ENCODE data around the gene RIPOR1. TPM values are rescaled to one million over a fixed set of nuclear protein-coding genes. Genes with fewer than 3 reads are reported as not detected.

Gene RIPOR1
- total RNA-seq, 1 donor from 2014 or later = 116 TPM

DNA sequence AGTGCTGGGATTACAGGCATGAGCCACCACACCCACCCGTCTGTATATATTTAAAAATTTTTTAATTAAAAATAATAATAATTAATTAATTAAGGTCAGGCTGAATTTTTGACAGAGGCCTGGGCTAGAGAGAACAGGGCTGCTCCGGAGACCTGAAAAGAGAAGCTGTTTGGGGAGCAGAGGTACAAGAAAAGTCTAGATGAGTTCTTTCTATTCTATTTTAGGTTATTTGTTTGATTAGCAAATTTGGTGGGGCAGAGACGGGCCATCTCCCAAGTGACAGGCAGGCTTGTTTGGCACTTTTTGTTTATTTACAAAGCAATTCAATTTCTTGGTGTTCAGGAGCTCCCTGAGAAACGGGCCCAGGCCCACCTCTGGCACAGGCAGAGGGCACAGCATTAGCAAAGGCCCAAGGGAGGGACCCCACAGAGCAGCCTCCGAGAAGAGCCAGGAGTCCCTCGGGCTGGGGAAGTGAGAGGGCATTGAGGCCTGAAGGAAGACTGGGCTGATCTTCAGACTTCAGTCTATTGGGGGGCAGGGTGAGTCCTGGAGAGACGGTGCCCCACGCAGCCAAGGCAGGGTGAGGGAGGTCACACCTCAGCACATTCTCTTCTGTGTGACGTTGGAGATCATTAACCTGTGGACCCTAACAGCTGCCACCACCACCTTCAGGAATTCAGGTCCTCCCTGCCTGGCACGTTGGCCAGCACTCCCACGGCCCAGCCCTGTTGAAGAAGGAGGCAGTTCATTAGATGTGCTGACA is 10.8 kb upstream of the RIPOR1 start:
- Histone ChIP-seq H3K9ac (ENCODE audit: low read length) (no peak overlapping the region), H3K27ac (ENCODE audit: low read depth, low read length) (no peak overlapping the region), H3K79me2 (ENCODE audit: insufficient read depth, low read length) (no peaks in the 10 kb centered on the region), H3K9me3 (ENCODE audit: insufficient read depth, low read depth, low read length) (no peaks in the 10 kb centered on the region), H3K27me3 (ENCODE audit: insufficient read depth, low read length) (no peaks in the 10 kb centered on the region), H3K4me3 (ENCODE audit: insufficient read depth, low read depth, low read length) (no peak overlapping the region), H3K4me2 (ENCODE audit: low read length) (no peak overlapping the region), H3K36me3 (ENCODE audit: insufficient read depth, low read length) (no peaks in the 10 kb centered on the region), H2AFZ (ENCODE audit: low read depth, low read length) (no peak overlapping the region), H4K20me1 (ENCODE audit: insufficient read depth, low read length) (no peaks in the 10 kb centered on the region), H3K4me1 (ENCODE audit: insufficient read depth, low read length) (peaks cover 15% of the 10 kb centered on the region)
- Mint-ChIP-seq H3K27ac (ENCODE audit: unreplicated experiment) (peak overlapping the region; percentile 47), H3K4me1 (ENCODE audit: low read depth, unreplicated experiment) (peaks cover 13% of the 10 kb centered on the region), H3K27me3 (ENCODE audit: low read depth, unreplicated experiment) (peaks cover 12% of the 10 kb centered on the region), H3K36me3 (ENCODE audit: low read depth, unreplicated experiment) (no peaks in the 10 kb centered on the region), H3K9me3 (ENCODE audit: unreplicated experiment) (no peaks in the 10 kb centered on the region), H3K4me3 (ENCODE audit: unreplicated experiment) (no peak overlapping the region)
- no peak for FAIRE-seq
- no peak for DNase-seq (ENCODE audit: low read depth)
- no peak for TF ChIP-seq CTCF (IDR thresholded peaks at IDR 0.05; ENCODE audit: insufficient read depth, low read depth, low read length)
- no peak for TF ChIP-seq EZH2 (IDR thresholded peaks at IDR 0.05; ENCODE audit: insufficient read depth, low read length)

DNA sequence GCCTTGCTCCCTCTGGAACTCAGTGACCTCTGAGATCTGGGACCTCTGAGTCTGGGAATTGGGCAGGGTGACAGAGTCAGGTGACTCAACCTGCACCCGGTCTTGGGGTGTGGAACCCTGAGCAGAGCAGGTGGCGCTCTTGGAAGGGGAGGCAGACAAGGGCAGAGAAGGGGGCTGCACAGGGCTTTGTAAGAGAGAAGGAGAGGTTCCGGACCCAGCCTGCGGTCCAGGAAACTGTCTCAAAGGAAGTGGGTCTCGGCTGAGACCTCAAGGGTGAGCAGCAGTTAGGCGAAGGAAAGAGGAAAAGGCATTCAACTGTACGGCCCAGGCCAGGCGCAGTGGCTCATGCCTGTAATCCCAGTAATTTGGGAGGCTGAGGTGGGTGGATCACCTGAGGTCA is 10.0 kb upstream of the RIPOR1 start:
- Histone ChIP-seq H3K4me1 (ENCODE audit: insufficient read depth, low read length) (peaks cover 15% of the 10 kb centered on the region), H3K4me2 (ENCODE audit: low read length) (no peak overlapping the region), H3K79me2 (ENCODE audit: insufficient read depth, low read length) (no peaks in the 10 kb centered on the region), H3K4me3 (ENCODE audit: insufficient read depth, low read depth, low read length) (no peak overlapping the region), H4K20me1 (ENCODE audit: insufficient read depth, low read length) (no peaks in the 10 kb centered on the region), H3K9ac (ENCODE audit: low read length) (no peak overlapping the region), H3K27ac (ENCODE audit: low read depth, low read length) (no peak overlapping the region), H3K36me3 (ENCODE audit: insufficient read depth, low read length) (no peaks in the 10 kb centered on the region), H3K27me3 (ENCODE audit: insufficient read depth, low read length) (no peaks in the 10 kb centered on the region), H2AFZ (ENCODE audit: low read depth, low read length) (no peak overlapping the region), H3K9me3 (ENCODE audit: insufficient read depth, low read depth, low read length) (no peaks in the 10 kb centered on the region)
- H3K4me3 Mint-ChIP-seq (ENCODE audit: unreplicated experiment) = no peak overlapping the region
- DNase-seq (ENCODE audit: low read depth) = no peak
- H3K27me3 Mint-ChIP-seq (ENCODE audit: low read depth, unreplicated experiment) = peaks cover 15% of the 10 kb centered on the region
- FAIRE-seq = no peak
- no peaks in the 10 kb centered on the region for H3K9me3 Mint-ChIP-seq (ENCODE audit: unreplicated experiment)
- peaks cover 13% of the 10 kb centered on the region for H3K4me1 Mint-ChIP-seq (ENCODE audit: low read depth, unreplicated experiment)
- no peaks in the 10 kb centered on the region for H3K36me3 Mint-ChIP-seq (ENCODE audit: low read depth, unreplicated experiment)
- no peak overlapping the region for H3K27ac Mint-ChIP-seq (ENCODE audit: unreplicated experiment)
- TF ChIP-seq CTCF (IDR thresholded peaks at IDR 0.05; ENCODE audit: insufficient read depth, low read depth, low read length) = no peak
- TF ChIP-seq EZH2 (IDR thresholded peaks at IDR 0.05; ENCODE audit: insufficient read depth, low read length) = no peak

GRCh38 chr16:67519242-67519641 is 9.4 kb upstream of the RIPOR1 start:
- no peaks in the 10 kb centered on the region for H4K20me1 ChIP-seq (ENCODE audit: insufficient read depth, low read length)
- no peaks in the 10 kb centered on the region for H3K79me2 ChIP-seq (ENCODE audit: insufficient read depth, low read length)
- no peak overlapping the region for H3K4me3 Mint-ChIP-seq (ENCODE audit: unreplicated experiment)
- H3K27ac Mint-ChIP-seq (ENCODE audit: unreplicated experiment) = no peak overlapping the region
- DNase-seq (ENCODE audit: low read depth) (no peak), FAIRE-seq (no peak)
- H3K27me3 Mint-ChIP-seq (ENCODE audit: low read depth, unreplicated experiment) = peaks cover 15% of the 10 kb centered on the region
- no peak overlapping the region for H3K4me2 ChIP-seq (ENCODE audit: low read length)
- H3K9ac ChIP-seq (ENCODE audit: low read length) = no peak overlapping the region
- no peak overlapping the region for H3K4me3 ChIP-seq (ENCODE audit: insufficient read depth, low read depth, low read length)
- H3K4me1 ChIP-seq (ENCODE audit: insufficient read depth, low read length) = peaks cover 15% of the 10 kb centered on the region
- H2AFZ ChIP-seq (ENCODE audit: low read depth, low read length) = no peak overlapping the region
- no peaks in the 10 kb centered on the region for H3K36me3 ChIP-seq (ENCODE audit: insufficient read depth, low read length)
- H3K27ac ChIP-seq (ENCODE audit: low read depth, low read length) = no peak overlapping the region
- no peaks in the 10 kb centered on the region for H3K9me3 ChIP-seq (ENCODE audit: insufficient read depth, low read depth, low read length)
- peaks cover 13% of the 10 kb centered on the region for H3K4me1 Mint-ChIP-seq (ENCODE audit: low read depth, unreplicated experiment)
- H3K9me3 Mint-ChIP-seq (ENCODE audit: unreplicated experiment) = no peaks in the 10 kb centered on the region
- no peaks in the 10 kb centered on the region for H3K36me3 Mint-ChIP-seq (ENCODE audit: low read depth, unreplicated experiment)
- no peaks in the 10 kb centered on the region for H3K27me3 ChIP-seq (ENCODE audit: insufficient read depth, low read length)
- TF ChIP-seq CTCF (IDR thresholded peaks at IDR 0.05; ENCODE audit: insufficient read depth, low read depth, low read length) = no peak
- TF ChIP-seq EZH2 (IDR thresholded peaks at IDR 0.05; ENCODE audit: insufficient read depth, low read length) = no peak
